Measurements from ENCODE around the gene RALB. TPM values are rescaled to one million over a fixed set of nuclear protein-coding genes. Genes with fewer than 3 reads are reported as not detected.

Gene RALB
- total RNA-seq, 1 donor from 2014 or later = 21.7 TPM

DNA sequence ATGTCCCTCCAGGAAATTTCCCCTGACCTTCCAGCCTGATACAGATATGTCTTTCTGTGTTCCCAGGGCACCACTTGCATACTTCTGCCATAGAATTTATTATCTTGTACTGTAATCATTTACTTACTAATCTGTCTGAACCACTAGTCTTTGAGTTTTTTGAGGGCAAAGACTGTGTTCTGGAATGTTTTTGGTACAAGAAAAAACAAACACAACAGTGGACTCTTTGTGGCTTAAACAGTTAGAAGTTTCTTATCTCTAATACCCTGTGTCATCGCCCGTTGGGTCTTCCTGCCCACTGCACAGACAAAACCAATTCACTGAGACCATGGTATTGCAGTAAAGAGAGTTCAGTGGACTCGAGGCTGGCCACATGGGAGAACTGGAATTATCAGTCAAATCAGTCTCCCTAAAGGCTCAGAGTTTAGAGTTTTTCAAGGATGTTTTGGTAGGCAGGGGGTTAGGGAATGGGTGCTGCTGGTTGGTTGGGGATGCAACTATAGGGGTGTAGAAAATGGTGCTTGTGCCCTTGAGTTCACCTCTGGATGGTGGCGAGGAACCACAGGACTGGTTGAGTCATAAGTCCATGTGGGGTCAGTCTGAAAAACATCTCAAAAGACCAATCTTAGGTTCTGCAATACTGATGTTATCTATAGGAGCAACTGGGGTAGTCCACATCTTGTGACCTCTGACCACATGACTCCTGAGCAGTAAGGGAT is 20.3 kb downstream of the RALB start:
- H3K4me3 ChIP-seq = no peak overlapping the region

DNA sequence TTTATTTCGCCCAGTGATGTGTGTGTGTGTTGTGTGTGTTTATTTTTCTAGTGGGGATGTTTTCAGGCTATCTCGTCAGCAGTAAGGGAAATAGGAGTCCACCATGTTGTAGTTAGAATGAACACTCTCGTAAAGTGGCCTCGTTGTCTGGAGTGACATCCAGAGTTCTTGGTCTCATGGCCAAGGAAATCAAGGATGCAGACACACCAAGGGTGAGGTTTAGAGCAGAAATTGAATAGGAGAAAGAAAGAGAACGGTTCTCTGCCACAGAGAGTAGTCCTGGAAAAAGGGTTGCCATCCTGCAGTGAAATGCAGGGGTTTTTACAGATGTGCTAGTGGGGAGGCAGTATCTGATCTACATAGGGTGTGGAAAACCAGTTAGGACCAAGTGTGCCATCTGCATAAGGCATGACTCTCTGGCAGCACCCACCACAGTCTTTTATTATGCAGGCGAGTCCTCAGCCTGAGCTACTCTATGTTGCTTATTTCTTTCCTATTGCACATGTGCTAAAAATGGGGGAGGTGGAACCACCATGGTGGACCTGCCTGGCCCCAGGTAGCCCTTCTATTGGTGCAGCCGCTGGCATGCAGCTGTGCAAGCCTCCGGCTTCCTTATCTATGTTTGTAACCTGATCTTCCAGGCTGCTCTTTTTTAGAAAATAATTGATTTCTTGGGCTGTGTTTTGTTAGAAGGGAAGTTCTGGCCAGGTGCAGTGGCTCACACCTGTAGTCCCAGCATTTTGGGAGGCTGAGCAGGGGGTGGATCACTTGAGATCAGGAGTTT is 23.2 kb downstream of the RALB start:
- intact Hi-C loops (cut with DNase I) = no loop called here
- Histone ChIP-seq H3K36me3 (peaks cover 5 to 20% of the 10 kb centered on the region in 2 donors), H3K4me3 (no peak overlapping the region), H3K27me3 (no peaks in the 10 kb centered on the region), H3K4me1 (no peaks in the 10 kb centered on the region), H3K9me3 (no peaks in the 10 kb centered on the region), H3K27ac (no peak overlapping the region)
- DNase-seq (ENCODE audit: low spot score in 2 of 2) = no peak
- TF ChIP-seq, protein P1, sequence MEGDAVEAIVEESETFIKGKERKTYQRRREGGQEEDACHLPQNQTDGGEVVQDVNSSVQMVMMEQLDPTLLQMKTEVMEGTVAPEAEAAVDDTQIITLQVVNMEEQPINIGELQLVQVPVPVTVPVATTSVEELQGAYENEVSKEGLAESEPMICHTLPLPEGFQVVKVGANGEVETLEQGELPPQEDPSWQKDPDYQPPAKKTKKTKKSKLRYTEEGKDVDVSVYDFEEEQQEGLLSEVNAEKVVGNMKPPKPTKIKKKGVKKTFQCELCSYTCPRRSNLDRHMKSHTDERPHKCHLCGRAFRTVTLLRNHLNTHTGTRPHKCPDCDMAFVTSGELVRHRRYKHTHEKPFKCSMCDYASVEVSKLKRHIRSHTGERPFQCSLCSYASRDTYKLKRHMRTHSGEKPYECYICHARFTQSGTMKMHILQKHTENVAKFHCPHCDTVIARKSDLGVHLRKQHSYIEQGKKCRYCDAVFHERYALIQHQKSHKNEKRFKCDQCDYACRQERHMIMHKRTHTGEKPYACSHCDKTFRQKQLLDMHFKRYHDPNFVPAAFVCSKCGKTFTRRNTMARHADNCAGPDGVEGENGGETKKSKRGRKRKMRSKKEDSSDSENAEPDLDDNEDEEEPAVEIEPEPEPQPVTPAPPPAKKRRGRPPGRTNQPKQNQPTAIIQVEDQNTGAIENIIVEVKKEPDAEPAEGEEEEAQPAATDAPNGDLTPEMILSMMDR (IDR thresholded peaks at IDR 0.05) = no peak

More for the DNA sequence above, 20.3 kb downstream of the RALB start:
- TF ChIP-seq, protein P1 (IDR thresholded peaks at IDR 0.05) = no peak
- intact Hi-C loops (cut with DNase I) = no loop called here
- no peaks in the 10 kb centered on the region for H3K36me3 ChIP-seq
- no peaks in the 10 kb centered on the region for H3K9me3 ChIP-seq
- no peaks in the 10 kb centered on the region for H3K4me1 ChIP-seq
- H3K27ac ChIP-seq = no peak overlapping the region
- H3K27me3 ChIP-seq = no peaks in the 10 kb centered on the region
- no peak for DNase-seq (ENCODE audit: low spot score in 2 of 2)

DNA sequence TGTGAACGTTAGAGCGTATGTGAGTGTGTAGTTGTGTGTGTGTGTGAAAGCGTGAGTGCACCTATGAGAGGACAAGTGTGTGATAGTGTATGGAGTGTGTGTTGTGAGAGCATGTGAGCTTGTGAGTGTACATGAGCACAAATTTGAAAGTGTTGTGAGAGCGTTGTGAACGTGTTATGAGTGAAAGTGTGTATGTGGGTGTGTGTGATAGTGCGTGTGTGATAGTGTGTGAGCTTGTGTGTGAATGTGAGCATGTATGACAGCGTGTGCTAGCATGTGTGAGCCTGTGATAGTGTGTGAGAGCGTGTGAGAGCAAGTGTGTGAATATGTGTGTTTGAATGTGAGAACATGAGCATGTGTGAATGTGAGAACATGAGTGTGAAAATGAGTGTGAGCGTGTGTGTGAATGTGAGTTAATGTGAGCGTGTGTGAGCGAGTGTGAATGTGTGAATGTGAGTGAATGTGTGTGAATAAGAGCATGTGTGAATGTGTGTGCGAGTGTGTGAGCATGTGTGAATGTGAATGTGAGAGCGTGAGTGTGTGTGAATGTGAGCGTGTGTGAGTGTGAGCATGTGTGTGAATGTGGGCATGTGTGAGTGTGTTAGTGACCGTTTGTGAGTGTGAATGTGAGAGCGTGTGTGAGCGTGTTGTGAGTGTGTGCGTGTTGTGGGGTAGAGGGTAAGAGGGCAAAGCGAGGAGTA is 25.0 kb downstream of the RALB start:
- TF ChIP-seq, protein P1 (IDR thresholded peaks at IDR 0.05) = no peak
- no peaks in the 10 kb centered on the region for H3K9me3 ChIP-seq
- no peak overlapping the region for H3K4me3 ChIP-seq
- peaks cover 8 to 24% of the 10 kb centered on the region in 2 donors for H3K36me3 ChIP-seq
- intact Hi-C loops (cut with DNase I) = no loop called here
- no peak for DNase-seq (ENCODE audit: low spot score in 2 of 2)
- no peak overlapping the region for H3K27ac ChIP-seq
- no peaks in the 10 kb centered on the region for H3K27me3 ChIP-seq
- no peaks in the 10 kb centered on the region for H3K4me1 ChIP-seq

DNA sequence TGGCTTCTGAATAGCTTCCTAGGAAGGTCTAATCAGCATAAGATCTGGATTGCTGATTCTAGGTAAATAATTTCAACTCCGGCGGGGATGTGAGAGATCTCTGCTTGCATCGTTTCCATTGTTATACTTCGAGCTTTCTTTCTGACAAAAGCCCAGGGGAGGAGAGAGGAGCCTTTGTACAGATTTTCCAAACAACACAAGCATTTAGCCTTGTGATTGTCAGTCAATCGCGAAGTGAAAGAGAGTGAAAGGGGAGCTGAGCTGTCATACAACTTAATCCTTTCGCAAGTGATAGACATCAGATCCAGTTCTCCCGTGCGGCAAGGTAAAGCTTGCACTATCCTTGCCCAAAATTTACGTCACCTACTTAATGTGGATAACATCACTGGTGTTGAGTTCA is 26.2 kb downstream of the RALB start:
- H3K27ac ChIP-seq = no peak overlapping the region
- H3K27me3 ChIP-seq = no peaks in the 10 kb centered on the region
- H3K36me3 ChIP-seq = peaks cover 8 to 24% of the 10 kb centered on the region in 2 donors
- H3K4me3 ChIP-seq = no peak overlapping the region
- DNase-seq (ENCODE audit: low spot score in 2 of 2) = no peak
- no peaks in the 10 kb centered on the region for H3K9me3 ChIP-seq
- TF ChIP-seq, protein P1 (IDR thresholded peaks at IDR 0.05) = no peak
- no peaks in the 10 kb centered on the region for H3K4me1 ChIP-seq
- intact Hi-C loops (cut with DNase I) = no loop called here

DNA sequence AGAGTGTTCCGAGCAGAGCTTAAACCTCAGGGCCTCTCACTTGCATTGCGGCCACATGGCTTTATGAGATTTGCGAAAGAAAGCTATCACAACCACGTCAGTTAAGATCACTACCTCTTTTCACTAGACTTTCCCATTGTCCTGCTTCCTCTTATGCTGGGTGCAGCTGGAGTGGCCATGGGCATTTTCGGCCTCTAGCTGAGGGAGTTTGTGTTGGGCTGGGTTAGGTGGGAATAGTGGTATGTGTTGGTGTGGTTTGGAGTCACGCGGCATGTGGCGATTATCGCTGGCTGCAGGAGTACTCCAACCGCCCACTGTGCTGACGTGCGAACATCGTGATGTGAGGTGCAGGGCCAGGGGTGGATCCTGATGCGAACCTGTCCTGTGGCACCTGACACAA is 27.1 kb downstream of the RALB start:
- intact Hi-C loops (cut with DNase I) = no loop called here

More for the DNA sequence above, 27.1 kb downstream of the RALB start:
- H3K27me3 ChIP-seq = no peaks in the 10 kb centered on the region
- peaks cover 8 to 24% of the 10 kb centered on the region in 2 donors for H3K36me3 ChIP-seq
- H3K9me3 ChIP-seq = no peaks in the 10 kb centered on the region
- H3K4me1 ChIP-seq = no peaks in the 10 kb centered on the region
- no peak overlapping the region for H3K27ac ChIP-seq
- TF ChIP-seq, protein P1 (IDR thresholded peaks at IDR 0.05) = no peak
- H3K4me3 ChIP-seq = no peak overlapping the region
- no peak for DNase-seq (ENCODE audit: low spot score in 2 of 2)
